H1 (cell line): ENCODE measurements around the gene INPP5A. TPM values are rescaled to one million over a fixed set of nuclear protein-coding genes. Genes with fewer than 3 reads are reported as not detected.
A peak's percentile ranks its signal among the peaks of the same experiment; 100 is the strongest.

Source experiments
- CTCF ChIA-PET: fragments of 300-600 bp; sonication (Branson Sonifier 250); formaldehyde crosslinking; loops from one replicate; lab custom pipeline; 2021; ENCODE audit not compliant: partially characterized antibody; lab: Charles Lee
- POLR2A ChIA-PET: fragments of 300-600 bp; sonication (Branson Sonifier 250); formaldehyde crosslinking; loops from one replicate; lab custom pipeline; 2021; ENCODE audit warnings: inconsistent platforms; ENCODE audit not compliant: partially characterized antibody; lab: Charles Lee
- DNase-seq, 2 experiments: peaks; one replicate each; pipeline versions ENCODE4 v3.0.0 to v3.0.0-alpha.2; 2010 to 2022; ENCODE audit warnings: low spot score in 2 of 2, low read depth in 1 of 2, mixed read lengths in 1 of 2
- FAIRE-seq: peaks from 2 replicates; lab custom pipeline; 2011; peaks lifted over from hg19 to GRCh38; lab: Jason Lieb, UNC
- H2AFZ ChIP-seq: 2 replicates; pipeline ENCODE4 v1.8.1; 2012; ENCODE audit warnings: low read length, inconsistent platforms
- H2AK5ac ChIP-seq: 2 replicates; pipeline ENCODE4 v1.6.1; 2013; ENCODE audit warnings: low read depth, low read length
- H2BK120ac ChIP-seq: replicated peaks from 2 replicates; pipeline ENCODE3; 2013; ENCODE audit warnings: low read depth, low read length, inconsistent platforms
- H2BK12ac ChIP-seq: 2 replicates; pipeline ENCODE4 v1.6.1; 2013; ENCODE audit warnings: low read depth, low read length
- H2BK15ac ChIP-seq: 2 replicates; pipeline ENCODE4 v1.6.1; 2013; ENCODE audit warnings: low read length
- H2BK20ac ChIP-seq: 2 replicates; pipeline ENCODE4 v1.6.1; 2013; ENCODE audit warnings: low read length
- H2BK5ac ChIP-seq: 2 replicates; pipeline ENCODE4 v1.6.1; 2013; ENCODE audit warnings: low read depth, low read length
- H3K14ac ChIP-seq: 2 replicates; pipeline ENCODE4 v1.6.1; 2013; ENCODE audit warnings: inconsistent platforms; ENCODE audit not compliant: insufficient read length
- H3K18ac ChIP-seq: 2 replicates; pipeline ENCODE4 v1.6.1; 2013; ENCODE audit warnings: low read length; ENCODE audit errors: extremely low read depth
- H3K23ac ChIP-seq: 2 replicates; pipeline ENCODE4 v1.6.1; 2013; ENCODE audit warnings: inconsistent platforms; ENCODE audit not compliant: insufficient read length
- H3K23me2 ChIP-seq: 2 replicates; pipeline ENCODE4 v1.6.1; 2013; ENCODE audit warnings: low read depth, low read length
- H3K27ac ChIP-seq: 2 replicates; pipeline ENCODE4 v1.6.1; 2011; ENCODE audit warnings: low read depth, low read length, inconsistent platforms
- H3K27me3 ChIP-seq, 4 experiments: replicated peaks in 1 of 4; 1 replicate in 1 of 4; 2 replicates in 3 of 4; pipeline versions ENCODE4 v1.6.1 to v1.8.1; 2011 to 2013; ENCODE audit warnings: low read length in 3 of 4, mild to moderate bottlenecking in 3 of 4, inconsistent platforms in 2 of 4, mixed read lengths in 2 of 4, moderate library complexity in 1 of 4; ENCODE audit not compliant: control insufficient read depth in 3 of 4, insufficient read depth in 3 of 4; ENCODE audit errors: extremely low read depth in 1 of 4
- H3K36me3 ChIP-seq, 4 experiments: 2 replicates each; pipeline versions ENCODE4 v1.6.1 to v1.8.1; 2011 to 2013; ENCODE audit warnings: mild to moderate bottlenecking in 4 of 4, low read length in 3 of 4, moderate library complexity in 2 of 4, control low read depth in 1 of 4, inconsistent platforms in 1 of 4; ENCODE audit not compliant: insufficient read depth in 4 of 4, control insufficient read depth in 2 of 4
- H3K4ac ChIP-seq: replicated peaks from 2 replicates; pipeline ENCODE3; 2013; ENCODE audit warnings: low read length, low read depth, mixed read lengths, inconsistent platforms; ENCODE audit not compliant: insufficient read length
- H3K4me1 ChIP-seq, 4 experiments: replicated peaks in 1 of 4; 1 replicate in 1 of 4; 2 replicates in 3 of 4; pipeline versions ENCODE4 v1.6.1 to v1.8.1; 2011 to 2013; ENCODE audit warnings: low read length in 3 of 4, inconsistent platforms in 2 of 4, mixed read lengths in 1 of 4; ENCODE audit not compliant: insufficient read depth in 4 of 4, control insufficient read depth in 3 of 4
- H3K4me2 ChIP-seq, 2 experiments: 2 replicates each; pipeline versions ENCODE4 v1.6.1 to v1.8.1; 2011 to 2013; ENCODE audit warnings: low read depth in 2 of 2, low read length in 2 of 2, control low read depth in 1 of 2, inconsistent platforms in 1 of 2, mild to moderate bottlenecking in 1 of 2; ENCODE audit not compliant: insufficient read depth in 1 of 2
- H3K4me3 ChIP-seq, 4 experiments: fragments of 200-600, 300-600 bp in 1 of 4; sonication (generic), shearing (Covaris generic), sonication (Bioruptor Twin) in 1 of 4; 2 replicates each; pipeline versions ENCODE4 v1.5.1 to v1.8.1; 2011 to 2016; ENCODE audit warnings: low read length in 4 of 4, low read depth in 3 of 4, control low read depth in 2 of 4, inconsistent platforms in 2 of 4, mild to moderate bottlenecking in 2 of 4, mixed read lengths in 1 of 4, moderate library complexity in 1 of 4; ENCODE audit not compliant: insufficient read depth in 2 of 4; ENCODE audit errors: extremely low read depth in 1 of 4
- H3K56ac ChIP-seq: replicated peaks from 2 replicates; pipeline ENCODE3; 2013; ENCODE audit warnings: low read depth, mild to moderate bottlenecking, mixed read lengths, low read length, inconsistent platforms; ENCODE audit not compliant: insufficient read length
- H3K79me1 ChIP-seq: 2 replicates; pipeline ENCODE4 v1.6.1; 2013; ENCODE audit warnings: low read depth, low read length, control low read depth
- H3K79me2 ChIP-seq, 2 experiments: 2 replicates each; pipeline versions ENCODE4 v1.6.1 to v1.8.1; 2012 to 2013; ENCODE audit warnings: low read length in 2 of 2, mild to moderate bottlenecking in 2 of 2, inconsistent platforms in 1 of 2; ENCODE audit not compliant: insufficient read depth in 2 of 2, control insufficient read depth in 1 of 2
- H3K9ac ChIP-seq, 4 experiments: replicated peaks in 1 of 4; 1 replicate in 1 of 4; 2 replicates in 3 of 4; pipeline versions ENCODE4 v1.6.1 to v1.8.1; 2011 to 2013; ENCODE audit warnings: low read depth in 3 of 4, low read length in 3 of 4, control low read depth in 2 of 4, mild to moderate bottlenecking in 2 of 4, moderate library complexity in 2 of 4, inconsistent platforms in 1 of 4; ENCODE audit errors: extremely low read depth in 1 of 4
- H3K9me3 ChIP-seq, 2 experiments: 2 replicates each; pipeline versions ENCODE4 v1.6.1 to v1.8.1; 2012 to 2013; ENCODE audit warnings: mild to moderate bottlenecking in 2 of 2, moderate library complexity in 2 of 2, control low read depth in 1 of 2, inconsistent platforms in 1 of 2, low read depth in 1 of 2, low read length in 1 of 2, mixed read lengths in 1 of 2; ENCODE audit not compliant: insufficient read depth in 2 of 2
- H4K20me1 ChIP-seq, 2 experiments: replicated peaks in 1 of 2; 2 replicates each; pipeline versions ENCODE3 to v1.8.1; 2011 to 2013; ENCODE audit warnings: inconsistent platforms in 2 of 2, low read length in 2 of 2, mild to moderate bottlenecking in 1 of 2; ENCODE audit not compliant: insufficient read depth in 2 of 2, control insufficient read depth in 1 of 2
- H4K5ac ChIP-seq: 2 replicates; pipeline ENCODE4 v1.6.1; 2013; ENCODE audit warnings: low read length, low read depth, mixed read lengths, inconsistent platforms; ENCODE audit not compliant: insufficient read length
- H4K8ac ChIP-seq: 2 replicates; pipeline ENCODE4 v1.8.0; 2013; ENCODE audit warnings: mild to moderate bottlenecking, moderate library complexity, low read length, inconsistent platforms; ENCODE audit not compliant: insufficient read depth; ENCODE audit errors: extremely low read depth
- H4K91ac ChIP-seq: replicated peaks from 2 replicates; pipeline ENCODE3; 2013; ENCODE audit warnings: low read length, mixed read lengths, inconsistent platforms; ENCODE audit not compliant: insufficient read length
- ASH2L ChIP-seq: fragments of 200-600, 300-600 bp; sonication (generic); IDR thresholded peaks from one replicate; pipeline ENCODE4 v1.7.1; 2017; ENCODE audit warnings: low read length
- BACH1 ChIP-seq: IDR thresholded peaks from 2 replicates; pipeline ENCODE4 v1.6.1; 2012; ENCODE audit warnings: low read length, improper control_type of control experiment
- BRCA1 ChIP-seq: IDR thresholded peaks from 2 replicates; pipeline ENCODE4 v1.6.1; 2012; ENCODE audit warnings: low read depth, low read length, improper control_type of control experiment
- CHD1 ChIP-seq: IDR thresholded peaks from 2 replicates; pipeline ENCODE4 v1.6.1; 2012; ENCODE audit warnings: low read depth, low read length, improper control_type of control experiment
- CHD2 ChIP-seq: IDR thresholded peaks from 2 replicates; pipeline ENCODE4 v1.6.1; 2012; ENCODE audit warnings: low read length, improper control_type of control experiment
- E2F6 ChIP-seq: IDR thresholded peaks from 2 replicates; pipeline ENCODE4 v1.6.1; 2012; ENCODE audit warnings: inconsistent platforms
- EZH2 ChIP-seq: fragments of 200-600 bp; sonication (generic); IDR thresholded peaks from 2 replicates; pipeline ENCODE4 v1.7.1; 2012; ENCODE audit warnings: low read depth, mild to moderate bottlenecking, moderate library complexity, low read length, inconsistent platforms; ENCODE audit not compliant: severe bottlenecking
- HDAC6 ChIP-seq: IDR thresholded peaks from one replicate; pipeline ENCODE4 v1.7.1; 2012; ENCODE audit warnings: low read depth, mild to moderate bottlenecking, inconsistent platforms, low read length, moderate library complexity
- RFX5 ChIP-seq: IDR thresholded peaks from 2 replicates; pipeline ENCODE4 v1.6.1; 2011; ENCODE audit warnings: low read depth, low read length, improper control_type of control experiment, borderline replicate concordance
- SAP30 ChIP-seq: fragments of 300-600 bp; sonication (generic); IDR thresholded peaks from 2 replicates; pipeline ENCODE4 v1.7.1; 2012; ENCODE audit warnings: low read length, moderate library complexity, mild to moderate bottlenecking, inconsistent platforms; ENCODE audit not compliant: insufficient read depth, insufficient replicate concordance
- SP1 ChIP-seq: IDR thresholded peaks from 2 replicates; pipeline ENCODE4 v1.6.1; 2011; ENCODE audit warnings: low read depth, low read length
- TAF7 ChIP-seq: optimal IDR thresholded peaks from 2 replicates; pipeline ENCODE3; 2011; ENCODE audit warnings: low read depth, mild to moderate bottlenecking, inconsistent platforms, low read length, moderate library complexity, borderline replicate concordance
- TEAD4 ChIP-seq: IDR thresholded peaks from 2 replicates; pipeline ENCODE4 v1.6.1; 2012; ENCODE audit warnings: low read depth, low read length, inconsistent platforms, mixed read lengths
- WGBS, 2 experiments: shearing (Covaris generic) in 1 of 2; methylation state at CpG; one replicate each; pipeline versions ENCODE4 v1.1.6 to v1.1.7; 2013 to 2015; ENCODE audit warnings: low lambda C conversion rate in 2 of 2, mixed read lengths in 2 of 2, inconsistent platforms in 1 of 2, low coverage in 1 of 2, missing lambda C conversion rate in 1 of 2; ENCODE audit not compliant: insufficient replicate concordance in 2 of 2, insufficient coverage in 1 of 2, insufficient read length in 1 of 2; ENCODE audit errors: extremely low coverage in 1 of 2, missing lambda C conversion rate in 1 of 2; 5-methylcytosine and 5-hydroxymethylcytosine counted together
- polyA plus RNA-seq, 7 experiments: library from polyadenylated mRNA; depleted of rRNA in 3 of 7; stranded (reverse) in 5 of 7; unstranded in 2 of 7; fragments of >200 nt in 5 of 7; fragments of 200-250 nt in 2 of 7; gene quantifications; 1 replicate in 5 of 7; 2 replicates in 1 of 7; 4 replicates in 1 of 7; pipeline versions ENCODE4 v1.2.1 to v1.2.3, GENCODE V29; 2011 to 2013; ENCODE audit warnings: missing spikeins in 2 of 7, mixed read lengths in 2 of 7
- total RNA-seq: library from RNA; stranded (reverse); fragmentation: NEBNext Ultra II Directional; extraction: Animal tissue kit (Norgen Biotek cat#: 25700); gene quantifications from 2 replicates; pipeline ENCODE4 v1.2.1, GENCODE V29; 2021

Gene INPP5A
- total and polyA plus RNA-seq, 2 of the 8 experiments (the other 6 are each of a cell fraction or from before 2014, with no cell fraction given) = 19.7 to 27.5 TPM

GRCh38 chr10:132589681-132590080 is 52.1 kb downstream of the INPP5A start:
- H3K79me2 ChIP-seq = peaks cover 0 to 15% of the 10 kb centered on the region in 2 experiments; a peak in 2 of 4 replicates
- H3K79me1 ChIP-seq = peaks cover 14% of the 10 kb centered on the region
- H3K36me3 ChIP-seq = no peaks in the 10 kb centered on the region
- H2AFZ ChIP-seq = no peak overlapping the region
- POLR2A ChIA-PET = no interaction called here
- H4K91ac ChIP-seq = no peak overlapping the region
- no peaks in the 10 kb centered on the region for H3K27me3 ChIP-seq
- CTCF ChIA-PET = no interaction called here
- no peak overlapping the region for H2BK15ac ChIP-seq
- 98% methylated on average over 11 of the region's 16 CpGs; no CpG with 5 or more reads in 1 of the 2 experiments for WGBS, 2 experiments
- no peak overlapping the region for H3K4me2 ChIP-seq
- no peak overlapping the region for H3K23ac ChIP-seq
- no peaks in the 10 kb centered on the region for H3K23me2 ChIP-seq
- no peak overlapping the region for H3K14ac ChIP-seq
- no peak overlapping the region for H3K18ac ChIP-seq
- no peak overlapping the region for H3K27ac ChIP-seq
- H2BK5ac ChIP-seq = no peak overlapping the region; the same call in 1 of the 2 replicates
- H4K5ac ChIP-seq = no peak overlapping the region
- H2BK120ac ChIP-seq = no peak overlapping the region
- peak overlapping the region; percentile 39; the same call in 1 of the 2 replicates for H4K8ac ChIP-seq
- H3K56ac ChIP-seq = no peak overlapping the region
- H3K4me3 ChIP-seq = no peak overlapping the region
- no peak overlapping the region for H3K4ac ChIP-seq
- no peak overlapping the region for H3K9ac ChIP-seq
- TF ChIP-seq HDAC6 = no peak
- TF ChIP-seq ASH2L = no peak
- TF ChIP-seq SAP30 = no peak
- TF ChIP-seq CHD2 = no peak
- no peak for TF ChIP-seq BACH1
- no peak for TF ChIP-seq RFX5
- no peak for TF ChIP-seq E2F6
- TF ChIP-seq SP1 = no peak
- no peak for TF ChIP-seq TAF7
- TF ChIP-seq BRCA1 = no peak
- TF ChIP-seq EZH2 = no peak
- TF ChIP-seq CHD1 = no peak
- no peak for TF ChIP-seq TEAD4
- no peak overlapping the region for H2AK5ac ChIP-seq
- FAIRE-seq = no peak
- H2BK12ac ChIP-seq = no peak overlapping the region; the same call in 1 of the 2 replicates
- no peak overlapping the region for H2BK20ac ChIP-seq
- H3K4me1 ChIP-seq = peaks cover 0 to 4% (median under 1%) of the 10 kb centered on the region in 4 experiments; a peak in 2 of 7 replicates
- no peak for DNase-seq
- peaks cover 2 to 19% of the 10 kb centered on the region in 2 experiments for H4K20me1 ChIP-seq
- no peaks in the 10 kb centered on the region for H3K9me3 ChIP-seq
